Spinal cord (tissue), 10 donors: Measurements from ENCODE around the gene ZSCAN1. TPM values are rescaled to one million over a fixed set of nuclear protein-coding genes. Genes with fewer than 3 reads are reported as not detected.

Source experiments
- DNase-seq, 6 donors: peaks; one replicate each; pipeline versions ENCODE4 v3.0.0 to v3.0.0-alpha.2; 2013 to 2015; ENCODE audit warnings: low spot score in 6 of 6, low read depth in 4 of 6
- H3K27ac ChIP-seq: one replicate; pipeline ENCODE4 v1.5.1; 2013; ENCODE audit warnings: low read depth, low read length, control low read depth
- H3K27me3 ChIP-seq: one replicate; pipeline ENCODE4 v1.6.1; 2013; ENCODE audit warnings: low read length; ENCODE audit not compliant: control insufficient read depth, insufficient read depth
- H3K36me3 ChIP-seq: one replicate; pipeline ENCODE4 v1.6.1; 2013; ENCODE audit warnings: low read length; ENCODE audit not compliant: control insufficient read depth, insufficient read depth
- H3K4me1 ChIP-seq: one replicate; pipeline ENCODE4 v1.6.1; 2013; ENCODE audit warnings: low read length; ENCODE audit not compliant: control insufficient read depth, insufficient read depth
- H3K4me3 ChIP-seq: one replicate; pipeline ENCODE4 v1.5.1; 2013; ENCODE audit warnings: low read depth, low read length, control low read depth
- H3K9me3 ChIP-seq: one replicate; pipeline ENCODE4 v1.6.1; 2013; ENCODE audit warnings: low read length; ENCODE audit not compliant: control insufficient read depth, insufficient read depth
- WGBS: methylation state at CpG from one replicate; pipeline ENCODE4 v1.1.5; 2013; ENCODE audit warnings: missing lambda C conversion rate; ENCODE audit not compliant: insufficient coverage; 5-methylcytosine and 5-hydroxymethylcytosine counted together
- polyA plus RNA-seq, 2 donors: library from polyadenylated mRNA; unstranded; fragments of 120-200 nt; gene quantifications; one replicate each; pipeline ENCODE4 v1.2.1, GENCODE V29; 2013; ENCODE audit not compliant: insufficient read length in 2 of 2
- total RNA-seq, 2 donors: library from RNA; depleted of rRNA in 1 of 2; stranded (reverse); fragments of 120-200 nt in 1 of 2; fragments of >200 nt in 1 of 2; gene quantifications; one replicate each; pipeline versions ENCODE4 v1.2.3 to v1.2.4, GENCODE V29; 2013 to 2014
- donor health status: healthy.

Gene ZSCAN1
- total and polyA plus RNA-seq, 4 donors, result 0.79 to 14.9 (median 8.0) TPM

DNA sequence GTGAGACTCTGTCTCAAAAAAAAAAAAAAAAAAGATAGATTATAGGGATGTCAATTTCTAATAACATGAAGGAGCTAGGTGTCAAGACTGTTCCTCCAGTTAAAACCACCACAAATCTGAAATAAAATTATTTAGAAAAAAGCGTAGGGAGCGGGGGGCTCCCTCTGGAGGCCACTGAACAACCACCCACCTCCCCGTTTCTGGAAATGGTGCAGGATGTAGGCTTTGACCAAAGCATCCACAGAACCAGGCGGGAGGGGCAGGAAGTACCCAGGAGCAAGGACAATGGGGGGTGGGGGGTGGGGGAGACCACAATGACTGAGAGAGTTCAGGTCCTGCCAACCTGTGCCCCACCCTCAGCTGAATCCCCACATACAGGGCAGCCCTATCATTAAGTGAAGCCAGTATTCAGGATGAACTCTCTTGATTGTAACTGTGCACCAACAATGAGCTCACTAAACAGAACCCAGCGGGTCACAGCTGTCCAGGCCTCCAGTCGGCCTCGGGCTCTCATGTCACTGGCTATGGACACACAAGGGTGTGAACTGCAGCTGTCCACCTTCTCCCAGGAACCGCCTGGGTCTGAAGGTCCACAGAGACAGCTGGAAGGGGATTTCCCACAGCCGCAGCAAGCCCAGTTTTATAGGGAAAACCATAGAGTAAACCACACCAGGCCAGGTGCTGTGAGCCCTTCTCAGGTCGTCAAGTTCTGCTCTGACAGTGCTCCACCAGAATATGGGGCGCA, 57.6 kb downstream of the ZSCAN1 start:
- Histone ChIP-seq H3K36me3 (peaks cover 75% of the 10 kb centered on the region), H3K27ac (no peak overlapping the region), H3K4me3 (no peak overlapping the region), H3K9me3 (no peaks in the 10 kb centered on the region), H3K27me3 (no peaks in the 10 kb centered on the region), H3K4me1 (peaks cover 12% of the 10 kb centered on the region)
- WGBS, result 89% methylated on average over 7 of the region's 11 CpGs
- no peak for DNase-seq

DNA sequence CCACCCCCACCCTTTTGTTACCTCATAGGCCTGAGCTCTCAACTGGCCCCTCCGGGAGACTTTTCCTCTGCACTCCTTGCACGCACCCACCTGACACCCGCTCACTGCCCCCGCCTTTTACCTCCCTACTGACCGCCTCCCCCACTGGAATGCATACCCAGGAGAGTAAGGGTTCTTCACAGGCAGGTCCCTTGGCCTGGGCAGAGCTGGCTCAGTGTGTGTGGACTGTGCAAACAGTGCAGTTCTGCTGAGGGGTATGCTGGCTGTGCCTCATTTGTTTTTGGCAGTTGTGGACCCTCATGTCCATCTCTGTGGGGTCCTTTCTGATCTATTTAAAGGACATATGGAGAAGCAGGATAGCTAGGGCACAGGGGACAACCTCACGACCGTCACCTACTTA, 59.2 kb downstream of the ZSCAN1 start:
- 91% methylated on average over 7 of the region's 7 CpGs for WGBS
- H3K4me3 ChIP-seq, result no peak overlapping the region
- no peak for DNase-seq
- no peak overlapping the region for H3K27ac ChIP-seq
- H3K4me1 ChIP-seq, result peaks cover 23% of the 10 kb centered on the region
- no peaks in the 10 kb centered on the region for H3K9me3 ChIP-seq
- H3K36me3 ChIP-seq, result peaks cover 60% of the 10 kb centered on the region
- H3K27me3 ChIP-seq, result no peaks in the 10 kb centered on the region

DNA sequence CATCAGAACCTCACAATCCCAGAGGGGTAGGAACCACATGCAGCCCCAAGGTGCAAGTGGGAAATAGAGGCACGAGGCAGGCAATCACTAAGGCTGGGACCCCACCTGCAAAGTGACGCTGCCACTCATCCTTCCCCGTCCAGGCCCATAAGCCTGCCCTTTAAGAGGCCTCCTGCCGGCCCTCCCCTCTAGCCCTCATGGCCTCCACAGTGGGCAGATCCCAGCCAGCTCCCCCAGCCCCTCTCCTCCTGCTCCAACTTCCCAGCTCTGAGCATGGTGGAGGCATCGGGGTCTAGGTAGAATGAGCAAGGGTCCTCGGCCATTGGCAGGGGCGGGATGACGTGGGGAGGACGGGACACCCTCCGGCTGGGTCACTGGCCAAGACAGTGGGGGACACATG, 61.5 kb downstream of the ZSCAN1 start:
- Histone ChIP-seq H3K27ac (no peak overlapping the region), H3K4me1 (peaks cover 29% of the 10 kb centered on the region), H3K36me3 (peaks cover 41% of the 10 kb centered on the region), H3K27me3 (no peaks in the 10 kb centered on the region), H3K9me3 (no peaks in the 10 kb centered on the region), H3K4me3 (no peak overlapping the region)
- no peak for DNase-seq
- WGBS, result 99% methylated on average over 8 of the region's 10 CpGs

DNA sequence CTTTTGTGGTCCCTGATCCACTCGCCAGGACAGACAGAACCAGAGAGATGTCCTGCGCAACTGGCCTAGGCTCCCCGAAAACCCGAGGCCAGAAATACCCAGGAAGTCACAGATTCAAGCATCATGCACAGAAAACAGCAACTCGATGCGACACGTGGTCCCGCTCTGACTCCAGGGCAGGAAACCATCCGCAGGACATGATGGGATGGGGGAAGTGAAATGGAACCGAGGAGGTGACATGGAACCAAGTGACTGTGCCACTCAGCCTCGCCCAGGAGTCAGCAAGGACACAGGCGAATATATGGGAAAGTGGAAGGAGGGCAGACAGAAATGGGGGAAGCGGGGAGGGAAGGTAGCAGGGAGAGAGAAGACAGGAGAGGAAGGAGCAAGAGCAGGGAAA, 63.1 kb downstream of the ZSCAN1 start:
- no peak overlapping the region for H3K4me3 ChIP-seq
- 86% methylated on average over 13 of the region's 13 CpGs for WGBS

DNA sequence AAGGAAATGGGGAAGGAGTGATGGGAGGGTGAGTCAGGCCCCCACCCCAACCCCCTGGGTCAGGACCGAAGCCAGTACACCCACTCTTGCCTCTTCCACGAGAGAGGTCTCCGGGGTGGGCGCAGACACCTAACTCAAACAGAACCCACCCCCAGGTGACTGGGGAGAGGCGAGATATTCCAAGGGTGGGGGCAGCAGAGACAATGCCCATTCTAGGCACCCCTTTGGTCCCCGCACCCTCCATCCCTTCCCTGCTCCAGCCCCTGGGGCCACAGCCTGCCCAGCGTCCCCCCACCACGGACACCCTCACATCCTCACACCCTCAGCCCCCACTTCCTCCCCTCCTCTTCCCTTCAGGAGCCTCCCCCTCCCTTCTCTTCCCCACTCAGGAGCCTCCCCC, 63.5 kb downstream of the ZSCAN1 start:
- DNase-seq, result no peak
- H3K9me3 ChIP-seq, result no peaks in the 10 kb centered on the region
- H3K4me3 ChIP-seq, result peak overlapping the region; percentile 90
- peaks cover 28% of the 10 kb centered on the region for H3K36me3 ChIP-seq
- 18% methylated on average over 3 of the region's 8 CpGs for WGBS
- peaks cover 29% of the 10 kb centered on the region for H3K4me1 ChIP-seq
- H3K27me3 ChIP-seq, result no peaks in the 10 kb centered on the region
- peak overlapping the region; percentile 89 for H3K27ac ChIP-seq

More for the DNA sequence above, 63.1 kb downstream of the ZSCAN1 start:
- no peaks in the 10 kb centered on the region for H3K9me3 ChIP-seq
- H3K4me1 ChIP-seq, result peaks cover 29% of the 10 kb centered on the region
- no peaks in the 10 kb centered on the region for H3K27me3 ChIP-seq
- H3K27ac ChIP-seq, result no peak overlapping the region
- no peak for DNase-seq
- peaks cover 31% of the 10 kb centered on the region for H3K36me3 ChIP-seq

DNA sequence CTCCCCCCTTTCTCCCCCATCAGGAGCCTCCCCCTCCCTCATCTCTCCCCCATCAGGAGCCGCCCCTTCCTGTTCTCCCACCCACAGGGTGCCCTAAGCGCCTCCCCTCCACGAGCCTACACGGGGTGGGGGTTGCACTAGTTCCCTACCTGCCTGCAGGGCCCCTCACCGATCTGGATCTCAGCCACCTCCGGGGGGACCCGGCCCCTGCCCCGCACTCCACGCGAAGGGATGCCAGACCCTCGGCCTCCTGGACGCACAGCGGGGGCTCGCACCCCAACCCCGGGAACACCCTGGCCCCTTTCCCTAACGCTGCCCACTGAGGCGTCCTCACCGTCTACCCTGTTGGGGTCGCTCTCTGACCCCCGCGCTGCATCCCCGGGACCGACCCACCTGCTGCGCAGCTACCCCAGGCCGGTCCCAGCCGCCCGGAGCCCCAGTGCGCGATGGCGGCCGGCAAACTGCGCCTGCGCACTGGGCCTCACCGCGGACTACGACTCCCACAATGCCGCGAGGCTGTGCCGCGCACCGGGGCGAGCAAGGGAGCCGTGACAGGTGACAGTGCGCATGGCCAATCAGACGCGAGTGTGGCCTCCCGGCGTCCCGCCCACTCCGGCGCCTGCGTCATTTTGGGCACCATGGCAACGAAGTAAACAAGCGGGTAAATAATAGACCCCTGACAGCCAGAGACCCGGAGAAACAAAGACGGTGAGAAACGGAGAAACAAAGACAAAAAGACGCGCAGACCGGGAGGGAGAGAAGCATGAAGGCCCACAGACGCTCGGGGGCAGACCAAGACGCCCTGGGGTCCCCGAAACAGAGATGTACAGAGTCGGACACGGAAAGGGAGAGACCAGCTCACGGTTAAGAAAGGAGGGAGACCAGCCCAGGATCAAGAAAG, 64.2 kb downstream of the ZSCAN1 start, which contains the start of gene ZSCAN18:
Gene ZSCAN18 (minus strand): TSS at position 451 of the 901 bp plus-strand sequence. CDS start 7,964 bp downstream, outside the sequence.
- Histone ChIP-seq H3K36me3 (peaks cover 23% of the 10 kb centered on the region), H3K27ac (peak within 1 kb of the TSS; percentile 93), H3K4me3 (peak within 1 kb of the TSS; percentile 90), H3K4me1 (peaks cover 29% of the 10 kb centered on the region), H3K9me3 (no peaks in the 10 kb centered on the region), H3K27me3 (no peaks in the 10 kb centered on the region)
- under 1% methylated on average over 67 of the region's 67 CpGs for WGBS
- peak; percentile 96 to 100 (median 98) for DNase-seq

DNA sequence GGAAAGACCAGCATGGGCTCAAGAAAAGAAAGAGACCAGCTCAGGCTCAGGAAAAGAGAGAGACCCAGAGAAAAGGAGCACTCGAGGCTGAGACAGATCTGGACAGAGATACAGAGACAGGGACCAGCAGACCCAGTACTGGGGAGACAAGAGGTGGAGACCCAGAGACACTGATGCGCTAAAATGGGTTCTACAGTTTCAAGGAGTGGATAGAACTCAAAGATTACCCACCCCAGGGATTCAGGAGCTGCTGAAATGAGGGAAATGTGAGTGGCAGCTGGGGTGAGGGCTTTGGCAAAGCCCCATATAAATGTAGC, 64.8 kb downstream of the ZSCAN1 start:
- Histone ChIP-seq H3K27me3 (no peaks in the 10 kb centered on the region), H3K4me3 (peak overlapping the region; percentile 59), H3K27ac (peak overlapping the region; percentile 93), H3K9me3 (no peaks in the 10 kb centered on the region), H3K36me3 (peaks cover 22% of the 10 kb centered on the region), H3K4me1 (peaks cover 29% of the 10 kb centered on the region)
- no peak for DNase-seq
- WGBS, result 0% methylated on average over 1 of the region's 2 CpGs

Other genes starting within 250 kb of the ZSCAN1 start
- gene ZNF552, start 219.1 kb upstream of the ZSCAN1 start, total RNA-seq, result 10 to 100 TPM in 1 of 2 donors, 1 to 10 TPM in 1; 5.6 to 10.1 TPM
- 10 to 100 TPM in 1 of 2 donors, 1 to 10 TPM in 1; 3.4 to 11.6 TPM for gene ZNF552, start 219.1 kb upstream of the ZSCAN1 start, polyA plus RNA-seq
- 10 to 100 TPM; 15.5 to 17.9 TPM for gene ZNF587B, start 203.7 kb upstream of the ZSCAN1 start, total RNA-seq
- gene ZNF587B, start 203.7 kb upstream of the ZSCAN1 start, polyA plus RNA-seq, result 1 to 10 TPM; 4.8 to 7.9 TPM
- gene ZNF587, start 184.2 kb upstream of the ZSCAN1 start, total RNA-seq, result 10 to 100 TPM; 29.8 to 32.2 TPM
- gene ZNF587, start 184.2 kb upstream of the ZSCAN1 start, polyA plus RNA-seq, result 10 to 100 TPM; 20.4 to 33.5 TPM
- 10 to 100 TPM; 17.5 to 25.9 TPM for gene ZNF814, start 145.0 kb upstream of the ZSCAN1 start, total RNA-seq
- 10 to 100 TPM; 40.3 to 61.5 TPM for gene ZNF814, start 145.0 kb upstream of the ZSCAN1 start, polyA plus RNA-seq
- 10 to 100 TPM; 29.0 to 35.6 TPM for gene ZNF417, start 117.4 kb upstream of the ZSCAN1 start, total RNA-seq
- gene ZNF417, start 117.4 kb upstream of the ZSCAN1 start, polyA plus RNA-seq, result 10 to 100 TPM; 19.5 to 35.6 TPM
- gene ZNF418, start 98.6 kb upstream of the ZSCAN1 start, total RNA-seq, result 10 to 100 TPM; 27.4 to 28.7 TPM
- 10 to 100 TPM; 23.9 to 32.9 TPM for gene ZNF418, start 98.6 kb upstream of the ZSCAN1 start, polyA plus RNA-seq
- 10 to 100 TPM; 11.1 to 12.3 TPM for gene ZNF256, start 86.3 kb upstream of the ZSCAN1 start, total RNA-seq
- gene ZNF256, start 86.3 kb upstream of the ZSCAN1 start, polyA plus RNA-seq, result 1 to 10 TPM; 7.4 to 8.9 TPM
- 1 to 10 TPM in 1 of 2 donors, under 1 TPM in 1; 0.40 to 1.9 TPM for gene C19orf18, start 59.5 kb upstream of the ZSCAN1 start, total RNA-seq
- 1 to 10 TPM; 1.1 to 4.8 TPM for gene C19orf18, start 59.5 kb upstream of the ZSCAN1 start, polyA plus RNA-seq
- 10 to 100 TPM; 33.3 to 39.3 TPM for gene ZNF606, start 31.2 kb upstream of the ZSCAN1 start, total RNA-seq
- 10 to 100 TPM; 23.2 to 25.1 TPM for gene ZNF606, start 31.2 kb upstream of the ZSCAN1 start, polyA plus RNA-seq
- gene ZNF135, start 25.3 kb downstream of the ZSCAN1 start, total RNA-seq, result 10 to 100 TPM; 10.8 to 21.4 TPM
- 10 to 100 TPM; 15.1 to 26.1 TPM for gene ZNF135, start 25.3 kb downstream of the ZSCAN1 start, polyA plus RNA-seq
- 100 to 1,000 TPM in 1 of 2 donors, 10 to 100 TPM in 1; 81.2 to 115 TPM for gene ZSCAN18, start 64.2 kb downstream of the ZSCAN1 start, total RNA-seq
- 100 to 1,000 TPM; 124 to 151 TPM for gene ZSCAN18, start 64.2 kb downstream of the ZSCAN1 start, polyA plus RNA-seq
- gene ZNF329, start 116.8 kb downstream of the ZSCAN1 start, total RNA-seq, result 10 to 100 TPM; 30.9 to 34.5 TPM
- gene ZNF329, start 116.8 kb downstream of the ZSCAN1 start, polyA plus RNA-seq, result 10 to 100 TPM; 19.8 to 21.2 TPM
- gene ZNF274, start 149.0 kb downstream of the ZSCAN1 start, total RNA-seq, result 10 to 100 TPM; 18.8 to 25.0 TPM
- 10 to 100 TPM; 23.0 to 28.5 TPM for gene ZNF274, start 149.0 kb downstream of the ZSCAN1 start, polyA plus RNA-seq
- gene ZNF544, start 194.9 kb downstream of the ZSCAN1 start, total RNA-seq, result 10 to 100 TPM; 46.3 to 52.6 TPM
- gene ZNF544, start 194.9 kb downstream of the ZSCAN1 start, polyA plus RNA-seq, result 10 to 100 TPM; 28.9 to 40.4 TPM
- gene ZNF8, start 244.9 kb downstream of the ZSCAN1 start, total RNA-seq, result 10 to 100 TPM in 1 of 2 donors, 1 to 10 TPM in 1; 9.5 to 12.0 TPM
- 10 to 100 TPM in 1 of 2 donors, 1 to 10 TPM in 1; 8.2 to 13.9 TPM for gene ZNF8, start 244.9 kb downstream of the ZSCAN1 start, polyA plus RNA-seq